A673 (cell line): ENCODE data around the gene MARVELD3. TPM values are rescaled to one million over a fixed set of nuclear protein-coding genes. Genes with fewer than 3 reads are reported as not detected.

Experiments
- BruUV-seq: library from RNA; stranded (reverse); fragments of 400-500 nt; replicated peaks from 2 replicates; lab custom pipeline; 2021; lab: Mats Ljungman, UMichigan
- CTCF ChIA-PET: fragments of 300-600 bp; sonication (Branson Sonifier 250); formaldehyde crosslinking; loops from one replicate; lab custom pipeline; 2022; ENCODE audit warnings: antibody characterized with exemption; lab: Charles Lee
- POLR2A ChIA-PET: fragments of 300-600 bp; sonication (Branson Sonifier 250); formaldehyde crosslinking; loops from one replicate; lab custom pipeline; 2022; ENCODE audit warnings: antibody characterized with exemption; ENCODE audit not compliant: low non-redundant PET; lab: Charles Lee
- DNase-seq: peaks from one replicate; pipeline ENCODE4 v3.0.0-alpha.2; 2015; ENCODE audit warnings: low spot score
- H3K27ac ChIP-seq: fragments of 200-600 bp; sonication (generic); 2 replicates; pipeline ENCODE4 v1.5.1; 2016; ENCODE audit warnings: mixed run types, low read depth, mild to moderate bottlenecking, mixed read lengths, antibody characterized with exemption, low read length; ENCODE audit not compliant: poor library complexity, severe bottlenecking
- H3K27me3 ChIP-seq: fragments of 200-600 bp; sonication (generic); replicated peaks from 2 replicates; pipeline ENCODE4 v1.6.1; 2017; ENCODE audit warnings: mixed run types, low read depth, mild to moderate bottlenecking, mixed read lengths, antibody characterized with exemption, low read length; ENCODE audit not compliant: insufficient read depth, poor library complexity
- H3K36me3 ChIP-seq: fragments of 200-600 bp; sonication (generic); 2 replicates; pipeline ENCODE4 v1.6.1; 2016; ENCODE audit warnings: mixed run types, mild to moderate bottlenecking, mixed read lengths, antibody characterized with exemption, low read length; ENCODE audit not compliant: insufficient read depth, poor library complexity, severe bottlenecking
- H3K4me1 ChIP-seq: fragments of 200-600 bp; sonication (generic); 2 replicates; pipeline ENCODE4 v1.6.1; 2017; ENCODE audit warnings: mixed run types, mild to moderate bottlenecking, mixed read lengths, antibody characterized with exemption, low read length; ENCODE audit not compliant: insufficient read depth, poor library complexity, severe bottlenecking
- H3K4me3 ChIP-seq: fragments of 200-600 bp; sonication (generic); 2 replicates; pipeline ENCODE4 v1.5.1; 2016; ENCODE audit warnings: low read depth, mixed run types, mild to moderate bottlenecking, mixed read lengths, low read length; ENCODE audit not compliant: poor library complexity, severe bottlenecking
- H3K9me3 ChIP-seq: fragments of 200-600 bp; sonication (generic); 2 replicates; pipeline ENCODE4 v1.6.1; 2016; ENCODE audit warnings: mixed run types, low read depth, mild to moderate bottlenecking, mixed read lengths, antibody characterized with exemption, low read length; ENCODE audit not compliant: poor library complexity, severe bottlenecking
- EZH2 ChIP-seq: fragments of 200-600 bp; sonication (generic); IDR thresholded peaks from 2 replicates; pipeline ENCODE4 v1.6.1; 2017; ENCODE audit warnings: borderline replicate concordance, low read depth, mild to moderate bottlenecking, mixed read lengths, antibody characterized with exemption, low read length; ENCODE audit not compliant: poor library complexity, severe bottlenecking
- intact Hi-C: fragments of 100-400 bp; cut with micrococcal nuclease; formaldehyde crosslinking; loops from one replicate; pipeline ENCODE4 v1.10.0; 2022; ENCODE audit not compliant: unreplicated experiment
- total RNA-seq: library from RNA; stranded (reverse); gene quantifications from 2 replicates; pipeline ENCODE4 v1.2.3, GENCODE V29; 2021
- TF ChIP-seq, protein P1 (sequence below): fragments of 300-800, 200-600 bp; sonication (generic); conservative IDR thresholded peaks from 2 replicates; pipeline ENCODE4 v1.5.1; 2017; ENCODE audit warnings: low read depth, mild to moderate bottlenecking, antibody characterized with exemption, low read length, moderate library complexity, mixed read lengths

Gene MARVELD3
- total RNA-seq, 1 experiment from 2014 or later, result 1.5 TPM

DNA sequence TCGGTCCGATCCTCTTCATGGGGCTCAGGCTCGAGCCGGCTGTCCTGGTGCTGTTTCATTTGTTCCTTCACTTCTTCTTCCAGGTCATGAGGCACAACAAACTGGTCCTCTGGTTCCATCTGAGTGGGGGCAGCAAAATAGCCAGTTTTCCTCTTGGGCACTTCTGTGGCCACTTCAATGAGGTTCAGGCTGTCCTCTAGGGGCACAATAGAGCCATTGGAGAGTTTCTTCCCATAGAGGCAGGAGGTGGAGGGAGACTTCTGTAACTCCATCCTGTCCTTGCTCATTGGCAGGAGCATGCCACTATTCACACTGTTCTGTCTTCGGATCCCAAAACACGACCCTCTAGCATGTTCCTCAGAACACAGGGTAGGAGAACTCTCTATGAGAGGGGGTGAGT lies 22.9 kb downstream of the MARVELD3 start:
- intact Hi-C loops, result loop anchor here (5.0 kb wide), 1 partner anchor 82 kb away; no protein-coding TSS in a partner anchor
- Histone ChIP-seq H3K4me1 (no peaks in the 10 kb centered on the region), H3K27ac (no peak overlapping the region), H3K27me3 (no peaks in the 10 kb centered on the region), H3K4me3 (no peak overlapping the region), H3K36me3 (peaks cover 36% of the 10 kb centered on the region), H3K9me3 (no peaks in the 10 kb centered on the region)
- BruUV-seq, result no TSS peak
- POLR2A ChIA-PET, result no interaction called here
- TF ChIP-seq, protein P1, sequence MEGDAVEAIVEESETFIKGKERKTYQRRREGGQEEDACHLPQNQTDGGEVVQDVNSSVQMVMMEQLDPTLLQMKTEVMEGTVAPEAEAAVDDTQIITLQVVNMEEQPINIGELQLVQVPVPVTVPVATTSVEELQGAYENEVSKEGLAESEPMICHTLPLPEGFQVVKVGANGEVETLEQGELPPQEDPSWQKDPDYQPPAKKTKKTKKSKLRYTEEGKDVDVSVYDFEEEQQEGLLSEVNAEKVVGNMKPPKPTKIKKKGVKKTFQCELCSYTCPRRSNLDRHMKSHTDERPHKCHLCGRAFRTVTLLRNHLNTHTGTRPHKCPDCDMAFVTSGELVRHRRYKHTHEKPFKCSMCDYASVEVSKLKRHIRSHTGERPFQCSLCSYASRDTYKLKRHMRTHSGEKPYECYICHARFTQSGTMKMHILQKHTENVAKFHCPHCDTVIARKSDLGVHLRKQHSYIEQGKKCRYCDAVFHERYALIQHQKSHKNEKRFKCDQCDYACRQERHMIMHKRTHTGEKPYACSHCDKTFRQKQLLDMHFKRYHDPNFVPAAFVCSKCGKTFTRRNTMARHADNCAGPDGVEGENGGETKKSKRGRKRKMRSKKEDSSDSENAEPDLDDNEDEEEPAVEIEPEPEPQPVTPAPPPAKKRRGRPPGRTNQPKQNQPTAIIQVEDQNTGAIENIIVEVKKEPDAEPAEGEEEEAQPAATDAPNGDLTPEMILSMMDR, result peak; percentile 45; the same call in 1 of the 2 replicates
- no peak for TF ChIP-seq EZH2
- CTCF ChIA-PET, result no interaction called here
- peak; percentile 11 for DNase-seq

DNA sequence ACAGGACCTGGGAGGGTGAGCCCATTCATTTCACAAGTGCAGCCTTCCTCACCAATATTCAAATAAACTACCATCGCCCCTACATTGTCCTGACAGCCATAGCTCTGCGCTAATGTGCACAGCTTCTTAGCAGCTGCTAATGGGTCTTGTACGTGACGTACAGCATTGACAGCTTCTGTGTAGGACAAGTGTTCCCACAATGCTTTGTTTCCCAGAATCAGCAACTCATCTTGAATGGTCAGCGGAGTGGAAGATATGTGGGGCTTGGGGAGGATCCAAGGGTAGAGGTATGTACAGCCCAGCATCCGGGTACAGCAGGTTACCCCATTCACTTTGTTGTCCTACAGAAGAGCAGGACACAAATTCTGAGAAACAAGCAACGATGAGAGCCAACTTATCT lies 23.7 kb downstream of the MARVELD3 start:
- no peak overlapping the region for H3K27ac ChIP-seq
- H3K4me1 ChIP-seq, result no peaks in the 10 kb centered on the region
- ChIA-PET POLR2A (no interaction called here), CTCF (no interaction called here)
- H3K36me3 ChIP-seq, result peaks cover 34% of the 10 kb centered on the region
- BruUV-seq, result no TSS peak
- no peak for DNase-seq
- H3K9me3 ChIP-seq, result no peaks in the 10 kb centered on the region
- TF ChIP-seq EZH2, result no peak
- TF ChIP-seq, protein P1, result no peak
- H3K4me3 ChIP-seq, result no peak overlapping the region
- intact Hi-C loops, result loop anchor here (5.0 kb wide), 1 partner anchor 82 kb away; no protein-coding TSS in a partner anchor
- no peaks in the 10 kb centered on the region for H3K27me3 ChIP-seq

DNA sequence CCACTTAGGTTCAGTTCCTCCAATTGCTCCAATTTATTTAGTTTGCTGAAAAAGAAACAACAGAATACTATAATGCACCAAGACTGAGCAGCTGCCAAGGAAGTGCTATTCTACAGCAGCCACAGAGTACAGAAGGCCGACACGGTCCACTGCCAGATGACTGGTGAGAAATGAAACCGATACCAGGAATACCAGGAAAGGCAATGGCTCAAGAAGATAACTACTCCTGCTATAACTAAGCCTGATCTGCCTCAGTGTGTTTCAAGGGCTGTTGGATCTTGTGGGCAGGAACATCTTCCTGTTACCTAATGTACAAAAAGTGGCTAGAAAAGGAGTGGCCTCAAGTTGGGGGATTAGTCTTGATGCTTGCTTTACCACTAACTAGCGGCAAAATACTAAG lies 32.8 kb downstream of the MARVELD3 start:
- Histone ChIP-seq H3K27ac (no peak overlapping the region), H3K27me3 (no peaks in the 10 kb centered on the region), H3K4me3 (no peak overlapping the region), H3K9me3 (no peaks in the 10 kb centered on the region), H3K36me3 (peaks cover 19% of the 10 kb centered on the region), H3K4me1 (no peaks in the 10 kb centered on the region)
- no TSS peak for BruUV-seq
- ChIA-PET CTCF (no interaction called here), POLR2A (no interaction called here)
- DNase-seq, result no peak
- TF ChIP-seq EZH2, result no peak
- TF ChIP-seq, protein P1, result no peak
- intact Hi-C loops, result no loop called here
